GM18870 (cell line): ENCODE data around the gene GTF2IRD1.
"Not testable (repeated sequence)": the region's sequence is repeated elsewhere in the genome, so short reads cannot be mapped to it uniquely, and the experiment has no call there.

Source experiments
- ATAC-seq: cut with Tn5 transposase; IDR thresholded peaks from one replicate; pipeline ENCODE4 v1.9.1; 2021; ENCODE audit warnings: moderate library complexity; ENCODE audit not compliant: unreplicated experiment

GTF2IRD1 gene

DNA sequence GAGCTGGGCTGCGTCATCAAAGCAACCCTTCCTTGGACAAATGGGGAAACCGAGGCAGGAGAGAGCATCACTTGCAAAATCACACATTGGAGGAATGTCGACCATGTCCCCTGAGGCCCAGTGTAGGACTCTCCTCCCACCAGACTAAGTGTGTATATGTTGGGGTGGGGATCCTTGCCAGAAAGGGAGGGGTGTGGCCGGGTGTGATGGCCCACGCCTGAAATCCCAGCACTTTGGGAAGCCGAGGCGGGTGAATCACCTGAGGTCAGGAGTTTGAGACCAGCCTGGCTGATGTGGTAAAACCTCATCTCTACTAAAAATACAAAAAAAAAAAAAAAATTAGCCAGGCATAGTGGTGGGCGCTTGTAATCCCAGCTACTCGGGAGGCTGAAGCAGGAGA lies 23.3 kb upstream of the GTF2IRD1 start:
- not testable (repeated sequence) for ATAC-seq

DNA sequence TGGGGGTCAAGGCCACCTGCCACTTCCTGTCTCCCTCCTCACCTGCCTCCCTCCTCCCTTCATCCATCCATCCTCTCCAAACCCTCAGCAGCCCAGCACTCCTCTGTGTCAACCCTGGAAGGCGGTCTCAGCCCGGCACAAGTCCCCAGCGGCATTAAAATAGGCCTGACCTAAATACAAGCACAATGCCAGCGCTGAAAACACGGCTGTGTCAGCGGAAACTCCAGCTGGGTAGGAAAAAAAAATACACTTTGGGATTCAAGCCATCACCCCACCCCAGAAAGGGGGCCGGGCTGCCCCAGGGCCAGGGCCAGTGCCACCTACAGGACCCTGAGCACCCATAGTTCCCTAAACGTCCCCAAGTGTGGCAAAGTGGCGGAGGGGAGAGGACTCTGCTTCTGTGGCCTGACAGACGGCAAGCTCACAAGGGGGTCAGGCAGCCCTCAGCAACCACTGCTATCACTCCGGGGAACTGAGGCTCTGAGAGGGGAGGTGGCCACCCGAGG lies 22.7 kb upstream of the GTF2IRD1 start:
- ATAC-seq, result no peak

- ATAC-seq, result not testable (repeated sequence)
Measured at GRCh38 chr7:74437291-74437571, 16.5 kb upstream of the GTF2IRD1 start.

- ATAC-seq, result no peak
Measured at GRCh38 chr7:74438327-74438726, 15.4 kb upstream of the GTF2IRD1 start.

- no peak for ATAC-seq
Measured at GRCh38 chr7:74439541-74439940, 14.2 kb upstream of the GTF2IRD1 start.

GRCh38 chr7:74440143-74440542 lies 13.6 kb upstream of the GTF2IRD1 start:
- ATAC-seq, result not testable (repeated sequence)

DNA sequence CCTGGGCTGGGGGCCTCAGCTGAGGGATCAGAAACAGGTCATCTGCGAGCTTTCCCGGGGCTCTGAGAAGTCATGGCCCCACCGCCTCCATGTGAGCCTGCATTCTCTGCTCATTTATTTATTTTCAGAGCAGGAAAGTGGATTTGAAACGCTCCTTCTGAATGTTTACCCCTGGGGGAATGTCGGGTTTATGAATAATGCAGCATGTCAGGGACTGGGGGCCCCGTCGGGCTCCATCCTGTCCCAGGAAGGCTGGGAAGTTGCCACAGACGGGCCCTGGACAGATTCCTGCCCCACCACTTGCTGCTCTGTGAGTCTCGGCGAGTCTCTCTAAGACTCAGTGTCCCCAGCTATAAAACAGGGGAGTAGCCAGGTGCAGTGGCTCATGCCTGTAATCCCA lies 11.9 kb upstream of the GTF2IRD1 start:
- no peak for ATAC-seq

- ATAC-seq, result no peak
Measured at GRCh38 chr7:74443543-74444247, 10.0 kb upstream of the GTF2IRD1 start.

DNA sequence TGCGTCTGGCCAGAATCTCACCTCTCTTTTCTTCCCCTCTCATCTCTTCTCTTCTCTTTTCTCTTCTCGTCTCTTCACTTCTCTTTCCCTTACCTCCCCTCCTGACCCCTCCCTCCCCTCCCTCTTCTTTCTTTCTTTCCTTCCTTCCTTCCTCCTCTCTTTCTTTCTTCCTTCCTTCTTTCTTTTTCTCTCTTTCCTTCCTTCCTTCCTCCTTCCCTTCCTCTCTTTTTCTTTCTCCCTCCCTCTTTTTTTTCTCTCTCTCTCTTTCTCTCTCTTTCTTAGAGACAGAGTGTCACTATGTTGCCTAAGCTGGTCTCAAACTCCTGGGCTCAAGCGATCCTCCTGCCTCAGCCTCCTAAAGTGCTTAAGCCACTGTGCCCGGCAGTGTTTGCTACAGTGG lies 4.6 kb upstream of the GTF2IRD1 start:
- ATAC-seq, result no peak

- no peak for ATAC-seq
Measured at GRCh38 chr7:74449809-74450397, 3.8 kb upstream of the GTF2IRD1 start.

DNA sequence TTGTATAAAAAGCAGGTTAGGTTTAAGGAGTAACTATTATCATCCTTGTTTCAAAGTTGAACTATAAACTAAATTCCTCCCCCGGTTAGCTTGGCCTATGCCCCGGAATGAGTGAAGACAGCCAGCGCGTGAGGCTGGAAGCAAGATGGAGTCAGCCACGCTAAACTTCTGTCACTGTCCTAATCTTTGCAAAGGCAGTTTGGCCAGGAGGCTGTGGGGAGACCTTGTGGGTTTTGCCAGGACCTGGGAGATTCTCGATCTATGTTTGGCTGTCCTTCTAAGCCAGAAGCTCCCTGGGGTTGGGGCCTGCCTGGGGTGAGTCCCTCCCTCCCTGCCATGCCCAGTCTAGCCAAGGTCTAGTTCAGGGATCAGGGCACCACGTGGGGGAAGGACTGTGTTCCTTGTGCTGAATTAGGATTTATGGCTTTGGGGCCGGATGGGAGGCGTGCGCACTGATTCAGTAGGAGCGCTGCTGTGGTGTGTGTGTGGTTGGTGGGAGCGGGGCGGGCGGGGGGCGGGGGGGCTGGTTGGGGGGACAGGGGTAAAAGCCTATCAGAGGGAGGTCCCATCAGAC lies 871 bp upstream of the GTF2IRD1 start:
- no peak for ATAC-seq

DNA sequence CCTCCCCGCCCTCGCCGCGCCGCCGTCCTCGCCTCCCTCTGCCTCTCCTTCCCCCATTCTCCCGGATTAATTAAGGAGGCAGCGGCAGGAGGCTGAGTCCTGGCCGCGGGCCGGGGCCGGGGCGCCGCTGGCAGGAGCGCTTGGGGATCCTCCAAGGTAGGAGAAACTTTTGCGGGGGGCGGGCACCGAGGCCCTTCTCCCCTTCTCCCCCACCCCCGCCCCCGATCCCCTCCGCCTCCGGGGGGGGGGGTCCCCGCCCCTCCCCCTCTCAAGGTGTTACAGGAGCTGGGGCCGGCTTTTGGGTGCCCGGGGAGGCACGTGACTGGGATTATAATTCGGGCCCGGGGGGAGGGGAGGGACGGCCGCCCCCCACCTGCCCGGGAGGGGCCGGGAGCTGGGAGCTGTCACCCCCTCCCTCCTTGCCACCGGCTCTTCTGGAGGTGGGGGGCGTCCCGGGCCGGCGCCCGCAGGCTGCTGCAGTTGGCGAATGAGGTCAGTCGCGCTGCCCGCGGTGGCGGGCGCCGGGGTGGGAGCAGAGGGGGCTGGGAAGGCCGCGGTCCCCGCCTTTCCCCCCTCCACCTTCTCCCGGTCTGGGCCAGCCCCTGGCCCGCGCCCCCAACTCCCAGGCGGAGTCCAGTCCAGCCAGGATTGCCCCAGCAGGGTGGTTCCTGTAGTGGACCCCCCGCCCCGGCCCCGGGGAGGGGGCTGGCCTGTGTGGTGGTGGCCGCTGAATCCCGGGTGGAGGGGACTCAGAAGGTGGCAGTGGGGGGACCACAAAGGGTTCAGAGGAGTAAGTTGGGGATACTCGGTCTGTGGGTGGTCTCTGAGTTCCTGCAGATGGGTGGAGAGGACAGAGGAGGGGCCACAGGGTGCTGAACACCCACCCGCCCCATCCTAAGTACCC lies 567 bp downstream of the GTF2IRD1 start:
- ATAC-seq, result no peak

DNA sequence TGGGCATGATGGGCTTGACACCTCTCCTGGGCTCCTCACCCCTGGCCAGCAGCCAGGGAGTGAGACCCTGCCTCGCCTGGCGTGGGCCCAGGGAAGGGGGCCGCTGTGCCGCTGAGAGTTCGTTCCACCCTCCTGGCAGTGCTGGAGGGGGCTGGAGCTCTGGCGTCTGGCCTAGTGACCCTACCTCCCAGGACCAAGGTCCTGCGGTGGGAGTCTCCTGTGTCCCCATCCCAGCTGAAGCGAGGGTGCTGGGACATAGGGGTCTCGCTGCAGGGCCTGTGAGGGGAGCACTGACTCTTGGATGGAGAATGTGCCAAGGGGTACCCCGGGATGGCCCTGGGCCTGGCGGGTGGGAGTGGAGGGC lies 1.2 kb downstream of the GTF2IRD1 start:
- ATAC-seq, result no peak

- ATAC-seq, result no peak
Measured at GRCh38 chr7:74455291-74455804, 1.6 kb downstream of the GTF2IRD1 start.

DNA sequence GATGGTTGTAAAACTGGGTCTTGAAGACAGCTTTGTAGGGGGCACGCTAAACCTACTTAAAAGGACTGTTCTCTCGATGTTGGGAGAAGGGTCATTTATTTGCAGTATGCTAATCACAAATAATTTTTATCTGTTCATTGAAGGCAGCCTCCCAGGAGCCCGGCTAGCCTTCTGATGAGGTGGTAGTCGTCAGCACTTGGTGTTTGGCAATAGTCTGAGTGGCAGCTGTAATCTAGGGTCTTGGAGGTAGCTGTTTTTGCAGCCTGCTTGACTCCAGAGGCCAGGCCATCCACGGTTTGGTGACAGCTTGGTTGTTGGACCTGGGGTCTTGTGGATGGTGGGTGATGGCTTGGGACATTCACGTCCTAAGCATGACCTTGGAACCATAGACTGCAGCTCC lies 2.2 kb downstream of the GTF2IRD1 start:
- no peak for ATAC-seq

DNA sequence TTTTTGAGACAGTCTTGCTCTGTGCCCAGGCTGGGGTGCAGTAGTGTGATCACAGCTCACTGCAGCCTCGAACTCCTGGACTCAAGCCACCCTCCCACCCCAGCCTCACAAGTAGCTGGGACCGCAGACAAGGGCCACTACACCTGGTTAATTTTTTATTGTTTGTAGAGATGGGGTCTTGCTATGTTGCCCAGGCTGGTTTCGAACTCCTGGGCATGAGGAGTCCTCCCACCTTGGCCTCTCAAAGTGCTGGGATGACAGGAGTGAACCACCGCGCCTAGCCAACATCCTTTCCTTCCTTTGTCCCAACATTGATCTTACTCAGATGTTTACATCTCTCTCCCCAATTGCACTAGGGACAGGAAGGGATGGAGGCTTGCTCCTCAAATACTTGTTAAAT lies 3.3 kb downstream of the GTF2IRD1 start:
- no peak for ATAC-seq

GRCh38 chr7:74461970-74462706 lies 8.4 kb downstream of the GTF2IRD1 start:
- ATAC-seq, result no peak

- ATAC-seq, result no peak
Measured at GRCh38 chr7:74462707-74463100, 9.0 kb downstream of the GTF2IRD1 start.

DNA sequence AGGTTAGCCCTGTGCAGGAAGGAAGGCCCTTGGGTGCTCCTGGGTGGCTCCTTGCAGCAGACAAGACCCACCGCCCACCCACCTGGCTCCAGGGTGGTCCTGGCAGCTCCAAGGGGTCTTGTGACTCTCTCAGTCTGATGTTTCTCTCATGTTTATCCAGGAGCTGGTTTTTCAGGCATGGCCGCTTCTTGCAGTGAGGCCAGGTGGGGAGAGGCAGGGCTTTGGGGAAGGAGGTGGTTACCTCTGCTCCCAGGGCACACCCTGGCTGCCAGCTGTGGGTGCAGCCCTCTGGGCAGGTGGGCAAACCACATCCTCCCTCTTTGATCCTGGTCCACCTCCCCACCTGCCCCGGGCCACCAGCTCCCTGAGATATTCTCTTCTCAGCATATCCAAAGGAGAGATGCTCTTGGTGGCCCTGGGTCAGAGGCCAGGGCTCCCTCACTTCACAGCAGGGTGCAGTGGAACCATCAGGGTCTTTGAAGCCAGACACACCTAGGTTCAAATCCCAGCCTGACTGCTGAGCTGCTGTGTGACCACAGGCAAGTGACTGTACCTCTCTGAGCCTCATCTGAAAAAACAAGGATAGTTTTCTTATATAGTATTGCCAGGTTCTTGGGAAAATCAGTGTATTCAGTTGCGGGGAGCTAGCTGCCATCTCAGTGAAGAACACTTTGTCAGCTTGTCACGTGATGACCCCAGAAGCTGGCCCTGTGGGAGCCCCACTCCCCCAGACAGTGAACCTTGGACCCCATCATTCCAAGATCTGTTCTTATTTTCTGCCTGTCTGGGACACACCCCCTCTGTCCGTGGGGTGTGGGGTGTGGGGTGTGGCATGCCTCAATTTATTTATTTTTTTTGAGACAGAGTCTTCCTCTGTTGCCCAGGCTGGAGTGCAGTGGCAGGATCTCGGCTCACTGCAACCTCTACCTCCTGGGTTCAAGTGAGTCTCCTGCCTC lies 11.5 kb downstream of the GTF2IRD1 start:
- ATAC-seq, result no peak
